Measurements from ENCODE around the gene NAT16. TPM values are rescaled to one million over a fixed set of nuclear protein-coding genes. Genes with fewer than 3 reads are reported as not detected.
A peak's percentile ranks its signal among the peaks of the same experiment; 100 is the strongest.

NAT16 gene
- total and polyA plus RNA-seq, 2 of the 13 experiments (the other 11 are each of a cell fraction or from before 2014, with no cell fraction given) = 0.04 TPM; not detected in 1

- TF ChIP-seq TEAD3 (CRISPR knock-in tag; optimal IDR thresholded peaks at IDR 0.05; ENCODE audit: borderline replicate concordance) (peak; percentile 81), ZNF747 (CRISPR knock-in tag; IDR thresholded peaks at IDR 0.05; ENCODE audit: borderline replicate concordance) (0 out of 2 replicates have a peak, but pooled peaks have one; percentile 25), DBP (CRISPR knock-in tag; IDR thresholded peaks at IDR 0.05; ENCODE audit: not compliant biosample characterization) (no peak), ZBTB14 (CRISPR knock-in tag; IDR thresholded peaks at IDR 0.05) (no peak), MAFG (CRISPR knock-in tag; IDR thresholded peaks at IDR 0.05) (no peak), TFDP2 (CRISPR knock-in tag; IDR thresholded peaks at IDR 0.05) (no peak), BCL6 (CRISPR knock-in tag; IDR thresholded peaks at IDR 0.05) (peak; percentile 74), GABPB1 (CRISPR knock-in tag; IDR thresholded peaks at IDR 0.05) (no peak), HNRNPH1 (optimal IDR thresholded peaks at IDR 0.05; ENCODE audit: low read depth, low read length) (no peak), KAT8 (CRISPR knock-in tag; IDR thresholded peaks at IDR 0.05) (0 out of 2 replicates have a peak, but pooled peaks have one; percentile 20), GATAD2A (CRISPR knock-in tag; IDR thresholded peaks at IDR 0.05) (peak; percentile 86), EP300 (IDR thresholded peaks at IDR 0.05; ENCODE audit: low read depth in 2 of 2, low read length in 2 of 2) (peak in 1 of 2 experiments; percentile 55; a peak in 2 of 4 replicates), EP300 (CRISPR knock-in tag; IDR thresholded peaks at IDR 0.05; ENCODE audit: borderline replicate concordance) (peak; percentile 52; the same call in 1 of the 2 replicates), ZMYM2 (CRISPR knock-in tag; IDR thresholded peaks at IDR 0.05) (peak; percentile 83), RAD51 (IDR thresholded peaks at IDR 0.05; ENCODE audit: borderline replicate concordance) (no peak), PPARG (CRISPR knock-in tag; conservative IDR thresholded peaks at IDR 0.05) (0 out of 2 replicates have a peak, but pooled peaks have one; percentile 22), THAP9 (CRISPR knock-in tag; IDR thresholded peaks at IDR 0.05; ENCODE audit: borderline replicate concordance) (no peak), DNMT3B (CRISPR knock-in tag; conservative IDR thresholded peaks at IDR 0.05) (no peak), NR2F6 (IDR thresholded peaks at IDR 0.05) (peak; percentile 40; the same call in 1 of the 2 replicates), NR2F6 (CRISPR knock-in tag; IDR thresholded peaks at IDR 0.05) (peak; percentile 87), SMAD1 (CRISPR knock-in tag; IDR thresholded peaks at IDR 0.05; ENCODE audit: borderline replicate concordance, low read depth) (no peak), PBX3 (CRISPR knock-in tag; IDR thresholded peaks at IDR 0.05; ENCODE audit: borderline replicate concordance) (no peak), CREM (IDR thresholded peaks at IDR 0.05) (no peak), CREM (CRISPR knock-in tag; IDR thresholded peaks at IDR 0.05) (no peak)
Measured at GRCh38 chr7:101122933-101123702, 57.0 kb downstream of the NAT16 start (continued).
